GM19240 (cell line): ENCODE measurements around the gene SLC35E4.
"Not testable (repeated sequence)": the region's sequence is repeated elsewhere in the genome, so short reads cannot be mapped to it uniquely, and the experiment has no call there.

Experiments
- DNase-seq: peaks from one replicate; pipeline ENCODE4 v3.0.0; 2011; ENCODE audit warnings: low spot score; ENCODE audit not compliant: insufficient read length

The SLC35E4 gene

GRCh38 chr22:30635273-30636225 is at the start of gene SLC35E4:
Gene SLC35E4, plus strand, starts transcription at chr22:30635781. Its CDS starts 670 bp downstream, at chr22:30636451.
- peak; percentile 86 for DNase-seq

GRCh38 chr22:30586414-30586813 is 49.2 kb upstream of the SLC35E4 start:
- no peak for DNase-seq

- no peak for DNase-seq
These were observed 44.4 kb upstream of the SLC35E4 start for GRCh38 chr22:30591191-30591587.

GRCh38 chr22:30591588-30592359 is 43.8 kb upstream of the SLC35E4 start, which contains the start of gene PES1:
Gene PES1, minus strand, starts transcription at chr22:30591910. Its CDS starts 77 bp downstream, at chr22:30591833.
- DNase-seq: peak; percentile 98

GRCh38 chr22:30592360-30592713 is 43.2 kb upstream of the SLC35E4 start:
- not testable (repeated sequence) for DNase-seq

- DNase-seq: no peak
These were observed 39.4 kb upstream of the SLC35E4 start for GRCh38 chr22:30596199-30596598.

- DNase-seq: no peak
These were observed 38.7 kb upstream of the SLC35E4 start for GRCh38 chr22:30596886-30597285.

- no peak for DNase-seq
These were observed 36.6 kb upstream of the SLC35E4 start for GRCh38 chr22:30598986-30599385.

- DNase-seq: no peak
These were observed 34.7 kb upstream of the SLC35E4 start for GRCh38 chr22:30600921-30601320.

- DNase-seq: no peak
These were observed 34.1 kb upstream of the SLC35E4 start for GRCh38 chr22:30601464-30601863.

GRCh38 chr22:30602049-30602448 is 33.5 kb upstream of the SLC35E4 start:
- no peak for DNase-seq

GRCh38 chr22:30603801-30604200 is 31.8 kb upstream of the SLC35E4 start:
- no peak for DNase-seq

GRCh38 chr22:30604723-30605122 is 30.9 kb upstream of the SLC35E4 start:
- DNase-seq: no peak

GRCh38 chr22:30605449-30606110 is 30.0 kb upstream of the SLC35E4 start:
- DNase-seq: no peak

- no peak for DNase-seq
These were observed 28.9 kb upstream of the SLC35E4 start, which contains the start of gene TCN2 for GRCh38 chr22:30606455-30607299. Gene TCN2, plus strand, starts transcription at chr22:30607174. Its CDS starts 158 bp downstream, at chr22:30607332.

GRCh38 chr22:30607300-30607930 is 28.2 kb upstream of the SLC35E4 start:
- DNase-seq: no peak

GRCh38 chr22:30607939-30608338 is 27.6 kb upstream of the SLC35E4 start:
- DNase-seq: no peak

GRCh38 chr22:30609260-30610185 is 26.1 kb upstream of the SLC35E4 start:
- DNase-seq: peak; percentile 79

GRCh38 chr22:30610299-30610698 is 25.3 kb upstream of the SLC35E4 start:
- DNase-seq: no peak
